Natural killer cell (primary cell): ENCODE measurements around the gene TOPAZ1. TPM values are rescaled to one million over a fixed set of nuclear protein-coding genes. Genes with fewer than 3 reads are reported as not detected.
A peak's percentile ranks its signal among the peaks of the same experiment; 100 is the strongest.

Experiments
- ATAC-seq, 3 donors: fragments of 150-1000 bp in 2 of 3; fragments of 200-7000 bp in 1 of 3; cut with Tn5 transposase; 1 replicate in 1 of 3; 2 replicates in 2 of 3; pipeline ENCODE4 v1.10.0; 2021; ENCODE audit warnings: mild to moderate bottlenecking in 2 of 3, moderate library complexity in 2 of 3
- DNase-seq, 2 donors: peaks; one replicate each; pipeline versions ENCODE4 v3.0.0 to v3.0.0-alpha.2; 2013 to 2021; ENCODE audit warnings: mixed read lengths in 1 of 2
- H3K27ac ChIP-seq: one replicate; pipeline ENCODE4 v1.5.1; 2013; ENCODE audit warnings: mild to moderate bottlenecking, low read length
- H3K27me3 ChIP-seq: one replicate; pipeline ENCODE4 v1.6.1; 2013; ENCODE audit warnings: low read length; ENCODE audit not compliant: control insufficient read depth, insufficient read depth
- H3K36me3 ChIP-seq: one replicate; pipeline ENCODE4 v1.6.1; 2013; ENCODE audit warnings: low read length; ENCODE audit not compliant: control insufficient read depth, insufficient read depth
- H3K4me1 ChIP-seq: one replicate; pipeline ENCODE4 v1.6.1; 2013; ENCODE audit warnings: low read length; ENCODE audit not compliant: control insufficient read depth, insufficient read depth
- H3K4me3 ChIP-seq: one replicate; pipeline ENCODE4 v1.5.1; 2013; ENCODE audit warnings: low read length
- H3K9me3 ChIP-seq: one replicate; pipeline ENCODE4 v1.6.1; 2013; ENCODE audit warnings: low read length; ENCODE audit not compliant: control insufficient read depth, insufficient read depth
- H3K27ac Mint-ChIP-seq, 2 donors: one replicate each; pipeline ENCODE4 v1.8.0; 2022; ENCODE audit warnings: mild to moderate bottlenecking in 2 of 2, mixed read lengths in 2 of 2, moderate library complexity in 1 of 2
- H3K27me3 Mint-ChIP-seq, 2 donors: one replicate each; pipeline ENCODE4 v1.8.0; 2022; ENCODE audit warnings: low read depth in 2 of 2, mixed read lengths in 2 of 2
- H3K36me3 Mint-ChIP-seq: one replicate; pipeline ENCODE4 v1.8.0; 2022; ENCODE audit warnings: mixed read lengths
- H3K4me1 Mint-ChIP-seq, 2 donors: one replicate each; pipeline ENCODE4 v1.8.0; 2022; ENCODE audit warnings: mixed read lengths in 2 of 2
- H3K4me3 Mint-ChIP-seq: one replicate; pipeline ENCODE4 v1.8.0; 2022; ENCODE audit warnings: mild to moderate bottlenecking, moderate library complexity, mixed read lengths
- H3K9me3 Mint-ChIP-seq, 2 donors: one replicate each; pipeline ENCODE4 v1.8.0; 2022; ENCODE audit warnings: mixed read lengths in 2 of 2
- WGBS: methylation state at CpG from one replicate; pipeline ENCODE4 v1.1.7; 2013; ENCODE audit warnings: missing lambda C conversion rate; ENCODE audit not compliant: insufficient coverage; 5-methylcytosine and 5-hydroxymethylcytosine counted together
- intact Hi-C: fragments of 100-400 bp; cut with micrococcal nuclease; formaldehyde crosslinking; loops from one replicate; pipeline ENCODE4 v1.14.2; 2022
- total RNA-seq, 4 donors: library from RNA; stranded (reverse); fragments of 120-200 nt in 1 of 4; gene quantifications; one replicate each; pipeline versions ENCODE4 v1.2.3 to v1.2.4, GENCODE V29; 2013 to 2022
- TF ChIP-seq, protein P1 (sequence below): fragments of 200-600 bp; IDR thresholded peaks from one replicate; pipeline ENCODE4 v1.8.0; 2022; ENCODE audit warnings: antibody characterized with exemption

Gene TOPAZ1
- total RNA-seq, 3 donors from 2014 or later (not counting 1 experiment from before 2014, with no cell fraction given): not detected

DNA sequence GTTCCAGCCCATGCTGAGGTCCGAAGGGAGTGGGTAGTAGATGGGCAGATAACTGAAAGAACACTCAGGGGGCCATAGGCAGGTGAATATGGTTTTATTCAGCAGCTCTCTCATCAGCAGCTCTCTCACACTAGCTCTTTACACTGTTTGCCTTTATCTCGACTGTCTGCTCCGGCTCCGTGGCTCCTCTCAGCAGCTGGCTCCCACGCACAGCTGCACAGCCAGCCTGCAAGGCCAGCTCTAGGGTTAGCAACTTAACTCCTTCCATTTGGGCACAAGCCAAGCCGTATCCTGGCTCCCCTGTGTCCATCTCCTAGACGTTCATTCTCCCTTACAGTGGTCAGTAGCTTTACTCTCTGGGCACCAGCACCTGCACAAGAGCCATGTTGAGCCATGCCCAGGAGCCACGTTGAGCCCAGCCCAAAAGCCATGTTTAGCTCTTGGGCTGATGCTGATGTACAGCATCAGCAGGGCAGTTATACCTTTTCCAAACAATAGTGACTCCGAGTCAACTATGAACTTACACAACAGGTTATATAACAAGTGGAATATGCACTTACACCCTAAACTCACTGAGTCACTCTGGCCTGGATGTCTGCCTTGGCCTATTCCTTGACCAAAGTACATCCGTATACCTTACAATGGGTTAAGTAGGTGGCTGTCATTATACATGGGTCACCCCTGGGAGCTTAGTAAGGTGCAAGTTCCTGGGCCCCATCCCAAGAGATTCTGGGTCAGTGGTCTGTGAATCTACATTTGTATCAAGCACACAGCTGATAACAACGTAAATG, 34.6 kb upstream of the TOPAZ1 start:
- Histone ChIP-seq H3K4me3 (no peak overlapping the region), H3K36me3 (no peaks in the 10 kb centered on the region), H3K27ac (no peak overlapping the region), H3K9me3 (no peaks in the 10 kb centered on the region), H3K4me1 (no peaks in the 10 kb centered on the region), H3K27me3 (no peaks in the 10 kb centered on the region)
- no peak overlapping the region for H3K27ac Mint-ChIP-seq
- H3K4me1 Mint-ChIP-seq: no peaks in the 10 kb centered on the region
- WGBS: 87% methylated on average over 11 of the region's 11 CpGs
- no peaks in the 10 kb centered on the region for H3K36me3 Mint-ChIP-seq
- DNase-seq: no peak
- no peak for ATAC-seq
- intact Hi-C loops: no loop called here
- H3K4me3 Mint-ChIP-seq: no peak overlapping the region
- H3K27me3 Mint-ChIP-seq: peaks cover 28 to 69% of the 10 kb centered on the region in 2 donors
- TF ChIP-seq, protein P1, sequence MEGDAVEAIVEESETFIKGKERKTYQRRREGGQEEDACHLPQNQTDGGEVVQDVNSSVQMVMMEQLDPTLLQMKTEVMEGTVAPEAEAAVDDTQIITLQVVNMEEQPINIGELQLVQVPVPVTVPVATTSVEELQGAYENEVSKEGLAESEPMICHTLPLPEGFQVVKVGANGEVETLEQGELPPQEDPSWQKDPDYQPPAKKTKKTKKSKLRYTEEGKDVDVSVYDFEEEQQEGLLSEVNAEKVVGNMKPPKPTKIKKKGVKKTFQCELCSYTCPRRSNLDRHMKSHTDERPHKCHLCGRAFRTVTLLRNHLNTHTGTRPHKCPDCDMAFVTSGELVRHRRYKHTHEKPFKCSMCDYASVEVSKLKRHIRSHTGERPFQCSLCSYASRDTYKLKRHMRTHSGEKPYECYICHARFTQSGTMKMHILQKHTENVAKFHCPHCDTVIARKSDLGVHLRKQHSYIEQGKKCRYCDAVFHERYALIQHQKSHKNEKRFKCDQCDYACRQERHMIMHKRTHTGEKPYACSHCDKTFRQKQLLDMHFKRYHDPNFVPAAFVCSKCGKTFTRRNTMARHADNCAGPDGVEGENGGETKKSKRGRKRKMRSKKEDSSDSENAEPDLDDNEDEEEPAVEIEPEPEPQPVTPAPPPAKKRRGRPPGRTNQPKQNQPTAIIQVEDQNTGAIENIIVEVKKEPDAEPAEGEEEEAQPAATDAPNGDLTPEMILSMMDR: no peak
- H3K9me3 Mint-ChIP-seq: no peaks in the 10 kb centered on the region

DNA sequence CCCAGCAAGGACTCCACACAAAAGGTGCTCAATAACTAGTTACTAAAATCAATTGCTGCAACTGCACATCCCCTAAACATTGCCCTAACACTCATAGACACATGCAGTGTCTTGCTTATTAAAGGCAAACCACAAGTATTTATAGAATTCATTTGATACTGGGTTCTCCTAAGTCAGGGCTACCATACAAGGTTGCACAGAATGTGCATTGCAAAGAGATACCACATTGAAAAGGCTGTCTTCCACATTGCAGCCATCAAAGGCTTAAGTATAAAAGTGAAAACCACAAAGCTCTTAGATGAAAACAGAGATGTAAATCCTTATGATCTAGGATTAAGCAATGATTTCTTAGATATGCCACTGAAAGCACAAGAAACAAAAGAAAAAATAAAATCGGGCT, 33.6 kb upstream of the TOPAZ1 start:
- H3K4me3 Mint-ChIP-seq: no peak overlapping the region

DNA sequence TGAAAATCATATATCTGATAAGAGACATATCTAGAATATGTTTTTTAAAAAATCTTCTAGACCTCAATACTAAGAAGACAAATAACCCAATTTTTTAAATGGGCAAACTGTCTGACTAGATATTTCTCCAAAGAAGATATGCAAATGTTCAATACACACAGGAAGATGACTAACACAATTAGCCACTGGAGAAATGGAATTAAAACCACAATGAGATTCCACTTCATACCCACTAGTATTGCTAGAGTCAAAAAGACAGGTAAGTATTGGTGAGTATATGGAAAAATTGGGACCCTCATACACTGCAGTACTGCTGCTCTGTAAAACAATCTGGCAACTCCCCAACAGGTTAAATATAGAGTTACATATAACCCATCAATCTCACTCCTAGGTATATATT, 33.1 kb upstream of the TOPAZ1 start:
- Mint-ChIP-seq H3K36me3 (no peaks in the 10 kb centered on the region), H3K27me3 (peaks cover 31 to 78% of the 10 kb centered on the region in 2 donors), H3K4me1 (no peaks in the 10 kb centered on the region)

More for the DNA sequence above, 33.6 kb upstream of the TOPAZ1 start:
- Mint-ChIP-seq H3K27ac (no peak overlapping the region), H3K9me3 (no peaks in the 10 kb centered on the region), H3K36me3 (no peaks in the 10 kb centered on the region), H3K4me1 (no peaks in the 10 kb centered on the region), H3K27me3 (peaks cover 29 to 76% of the 10 kb centered on the region in 2 donors)
- Histone ChIP-seq H3K9me3 (no peaks in the 10 kb centered on the region), H3K27ac (no peak overlapping the region), H3K4me1 (no peaks in the 10 kb centered on the region), H3K4me3 (no peak overlapping the region), H3K36me3 (no peaks in the 10 kb centered on the region), H3K27me3 (no peaks in the 10 kb centered on the region)
- ATAC-seq (no peak), DNase-seq (peak in 1 of 2 donors; percentile 56)
- intact Hi-C loops: no loop called here
- no CpG with 5 or more reads among the region's 1 CpG for WGBS
- TF ChIP-seq, protein P1: no peak

More for the DNA sequence above, 33.1 kb upstream of the TOPAZ1 start:
- ATAC-seq: no peak
- H3K36me3 ChIP-seq: no peaks in the 10 kb centered on the region
- no peaks in the 10 kb centered on the region for H3K27me3 ChIP-seq
- no peak overlapping the region for H3K27ac Mint-ChIP-seq
- H3K9me3 ChIP-seq: no peaks in the 10 kb centered on the region
- H3K4me3 Mint-ChIP-seq: no peak overlapping the region
- no peak for DNase-seq
- H3K9me3 Mint-ChIP-seq: no peaks in the 10 kb centered on the region
- intact Hi-C loops: no loop called here
- TF ChIP-seq, protein P1: no peak
- no peaks in the 10 kb centered on the region for H3K4me1 ChIP-seq
- H3K4me3 ChIP-seq: no peak overlapping the region
- no peak overlapping the region for H3K27ac ChIP-seq
